K562 (cell line): ENCODE measurements around the gene ATP9A. TPM values are rescaled to one million over a fixed set of nuclear protein-coding genes. Genes with fewer than 3 reads are reported as not detected.

Experiments
- ATAC-seq: fragments of 200-7000 bp; cut with Tn5 transposase; 3 replicates; pipeline ENCODE4 v1.9.1; 2020; ENCODE audit warnings: moderate library complexity
- BruUV-seq: library from RNA; stranded (reverse); fragments of 400-500 nt; replicated peaks from 2 replicates; lab custom pipeline; 2021; lab: Mats Ljungman, UMichigan
- CTCF ChIA-PET: fragments of 300-600 bp; formaldehyde crosslinking; extraction: SDS; loops from one replicate; lab custom pipeline; 2021; ENCODE audit warnings: low intra/inter-chr PET ratio; lab: Yijun Ruan, JAX
- POLR2A ChIA-PET: fragments of 300-600, 350-650 bp; sonication (Branson Sonifier 250); formaldehyde crosslinking; extraction: SDS; loops from one replicate; lab custom pipeline; 2021; ENCODE audit warnings: antibody characterized with exemption, inconsistent platforms; lab: Yijun Ruan, JAX
- DNase-seq, 4 experiments: peaks; one replicate each; pipeline versions ENCODE4 v3.0.0 to v3.0.0-alpha.2; 2011 to 2018; ENCODE audit warnings: low spot score in 3 of 4, mixed read lengths in 3 of 4; ENCODE audit errors: extremely low read depth in 1 of 4
- FAIRE-seq: peaks from 2 replicates; lab custom pipeline; 2011; peaks lifted over from hg19 to GRCh38; lab: Jason Lieb, UNC
- H2AFZ ChIP-seq: 2 replicates; pipeline ENCODE4 v1.6.0; 2011; ENCODE audit warnings: low read depth, low read length, control low read depth, inconsistent platforms
- H3K27ac ChIP-seq: fragments of 200-600 bp; 3 replicates; pipeline ENCODE4 v1.8.0; 2011; ENCODE audit warnings: low read depth, mild to moderate bottlenecking, control low read depth, inconsistent platforms, low read length, moderate library complexity, mixed read lengths; ENCODE audit errors: extremely low read depth
- H3K27me3 ChIP-seq, 2 experiments: fragments of 300-600 bp in 1 of 2; 2 replicates in 1 of 2; 3 replicates in 1 of 2; pipeline versions ENCODE4 v1.6.0 to v1.8.0; 2011; ENCODE audit warnings: inconsistent platforms in 2 of 2, low read length in 2 of 2, mild to moderate bottlenecking in 1 of 2, mixed read lengths in 1 of 2, moderate library complexity in 1 of 2; ENCODE audit not compliant: control insufficient read depth in 2 of 2, insufficient read depth in 2 of 2
- H3K36me3 ChIP-seq: fragments of 300-600 bp; 3 replicates; pipeline ENCODE4 v1.8.0; 2011; ENCODE audit warnings: mild to moderate bottlenecking, low read length, inconsistent platforms; ENCODE audit not compliant: control insufficient read depth, insufficient read depth
- H3K4me1 ChIP-seq, 2 experiments: fragments of 200-600 bp in 1 of 2; replicated peaks in 1 of 2; 2 replicates in 1 of 2; 3 replicates in 1 of 2; pipeline versions ENCODE4 v1.5.1 to v1.8.0; 2011; ENCODE audit warnings: inconsistent platforms in 2 of 2, low read length in 2 of 2, mild to moderate bottlenecking in 1 of 2, mixed read lengths in 1 of 2, moderate library complexity in 1 of 2; ENCODE audit not compliant: control insufficient read depth in 2 of 2, insufficient read depth in 2 of 2
- H3K4me2 ChIP-seq: 2 replicates; pipeline ENCODE4 v1.6.1; 2011; ENCODE audit warnings: low read length, control low read depth, inconsistent platforms, mixed read lengths; ENCODE audit not compliant: insufficient read depth
- H3K4me3 ChIP-seq: fragments of 200-600 bp; sonication (generic), shearing (Covaris generic); 2 replicates; pipeline ENCODE4 v1.5.1; 2016; ENCODE audit warnings: control low read depth, inconsistent platforms
- H3K79me2 ChIP-seq: fragments of 200-600 bp; 3 replicates; pipeline ENCODE4 v1.8.0; 2011; ENCODE audit warnings: low read length, inconsistent platforms; ENCODE audit not compliant: control insufficient read depth, insufficient read depth
- H3K9ac ChIP-seq, 2 experiments: 2 replicates each; pipeline versions ENCODE4 v1.6.0 to v1.6.1; 2011; ENCODE audit warnings: low read depth in 2 of 2, low read length in 2 of 2, control low read depth in 1 of 2, inconsistent platforms in 1 of 2, mild to moderate bottlenecking in 1 of 2, mixed read lengths in 1 of 2; ENCODE audit not compliant: insufficient read depth in 1 of 2
- H3K9me1 ChIP-seq: one replicate; pipeline ENCODE4 v1.6.0; 2011; ENCODE audit warnings: inconsistent platforms, mild to moderate bottlenecking, low read length, moderate library complexity; ENCODE audit not compliant: control insufficient read depth, insufficient read depth
- H3K9me3 ChIP-seq: replicated peaks from 2 replicates; pipeline ENCODE4 v1.5.1; 2011; ENCODE audit warnings: low read depth, low read length, inconsistent platforms; ENCODE audit not compliant: control insufficient read depth, insufficient read depth
- H4K20me1 ChIP-seq: replicated peaks from 2 replicates; pipeline ENCODE4 v1.6.1; 2011; ENCODE audit warnings: low read length, inconsistent platforms, mixed read lengths; ENCODE audit not compliant: control insufficient read depth, insufficient read depth
- CEBPB ChIP-seq: fragments of 450-650 bp; IDR thresholded peaks from 2 replicates; pipeline ENCODE4 v1.6.1; 2016; ENCODE audit warnings: missing genetic modification characterization, missing compliant biosample characterization
- CTCF ChIP-seq, 3 experiments: IDR thresholded peaks in 2 of 3; conservative IDR thresholded peaks in 1 of 3; 2 replicates each; pipeline ENCODE4 v1.5.1; 2011 to 2012; ENCODE audit warnings: low read length in 3 of 3, mild to moderate bottlenecking in 3 of 3, control low read depth in 2 of 3, improper control_type of control experiment in 1 of 3, inconsistent platforms in 1 of 3, low read depth in 1 of 3, mixed read lengths in 1 of 3, moderate library complexity in 1 of 3; ENCODE audit not compliant: insufficient read depth in 2 of 3
- KLF16 ChIP-seq: IDR thresholded peaks from 2 replicates; pipeline ENCODE4 v1.6.1; 2016; ENCODE audit warnings: antibody characterized with exemption
- KLF6 ChIP-seq: fragments of 250-450 bp; sonication (Bioruptor Pico); IDR thresholded peaks from 2 replicates; pipeline ENCODE4 v1.4.0; 2020; ENCODE audit warnings: mild to moderate bottlenecking, moderate library complexity, borderline replicate concordance
- PHTF2 ChIP-seq: fragments of 250-450 bp; sonication (Bioruptor Pico); IDR thresholded peaks from 2 replicates; pipeline ENCODE4 v1.5.0; 2021; ENCODE audit warnings: mild to moderate bottlenecking
- RAD21 ChIP-seq, 2 experiments: fragments of 250-450 bp in 1 of 2; fragments of 450-650 bp in 1 of 2; sonication (Bioruptor Pico) in 1 of 2; formaldehyde crosslinking in 1 of 2; IDR thresholded peaks in 1 of 2; conservative IDR thresholded peaks in 1 of 2; 2 replicates each; pipeline versions ENCODE4 v1.4.0 to v1.8.0; 2020 to 2022; ENCODE audit warnings: mild to moderate bottlenecking in 2 of 2, moderate library complexity in 1 of 2
- RBM34 ChIP-seq: fragments of 200-400 bp; formaldehyde crosslinking; IDR thresholded peaks from 2 replicates; pipeline ENCODE4 v1.6.1; 2018; ENCODE audit warnings: low read length, borderline replicate concordance; ENCODE audit not compliant: insufficient read depth
- SMC3 ChIP-seq: conservative IDR thresholded peaks from 2 replicates; pipeline ENCODE4 v1.6.1; 2011; ENCODE audit warnings: low read depth, low read length, improper control_type of control experiment; ENCODE audit not compliant: insufficient read depth
- ZEB2 ChIP-seq: fragments of 450-650 bp; IDR thresholded peaks from 2 replicates; pipeline ENCODE4 v1.6.1; 2016
- WGBS: fragments of 100-300 bp; shearing (Covaris generic); methylation state at CpG from one replicate; pipeline ENCODE4 v1.1.6; 2016; ENCODE audit warnings: low coverage, mixed read lengths; ENCODE audit not compliant: insufficient coverage; ENCODE audit errors: missing lambda C conversion rate; 5-methylcytosine and 5-hydroxymethylcytosine counted together
- in situ Hi-C: fragments of 300-500 bp; cut with MboI; formaldehyde crosslinking; loops from 4 replicates; pipeline ENCODE4 v1.15.0; 2018; ENCODE audit warnings: inconsistent platforms, mixed read lengths
- intact Hi-C: fragments of 100-400 bp; cut with micrococcal nuclease; formaldehyde crosslinking; loops from 2 replicates; pipeline ENCODE4 v1.14.2; 2022
- polyA plus RNA-seq, 8 experiments: library from polyadenylated mRNA; depleted of rRNA in 4 of 8; stranded (reverse) in 5 of 8; unstranded in 3 of 8; fragments of >200 nt; fragmentation: Nextera tagmentation in 2 of 8; fragmentation: Illumina TruSeq in 1 of 8; extraction: Ambion mirVana in 2 of 8; extraction: Trizol in 1 of 8; gene quantifications; 2 replicates each; pipeline versions ENCODE4 v1.2.1 to v1.2.3, GENCODE V29; 2011 to 2014; ENCODE audit warnings: inconsistent platforms in 1 of 8, missing spikeins in 1 of 8
- total RNA-seq, 7 experiments: library from RNA; depleted of rRNA in 6 of 7; stranded (reverse); fragments of >200 nt in 6 of 7; fragmentation: Illumina TruSeq in 2 of 7; extraction: Trizol in 2 of 7; gene quantifications; 2 replicates each; pipeline versions ENCODE4 v1.2.1 to v1.2.3, GENCODE V29; 2011 to 2021; ENCODE audit warnings: low replicate concordance in 1 of 7
- TF ChIP-seq, protein P1 (sequence below), 2 experiments: fragments of 450-650 bp; formaldehyde crosslinking in 1 of 2; IDR thresholded peaks; 2 replicates each; pipeline versions ENCODE4 v1.4.0 to v1.6.1; 2014 to 2020; ENCODE audit warnings: mild to moderate bottlenecking in 2 of 2, borderline replicate concordance in 1 of 2, low read depth in 1 of 2
- TF ChIP-seq, protein P2 (sequence below): fragments of 250-450 bp; sonication (Bioruptor Pico); IDR thresholded peaks from 2 replicates; pipeline ENCODE4 v1.9.0; 2021; ENCODE audit warnings: mild to moderate bottlenecking

ATP9A gene
- total and polyA plus RNA-seq, 9 of the 15 experiments (the other 6 are each of a cell fraction or from before 2014, with no cell fraction given) = 0.18 to 0.62 (median 0.29) TPM

DNA sequence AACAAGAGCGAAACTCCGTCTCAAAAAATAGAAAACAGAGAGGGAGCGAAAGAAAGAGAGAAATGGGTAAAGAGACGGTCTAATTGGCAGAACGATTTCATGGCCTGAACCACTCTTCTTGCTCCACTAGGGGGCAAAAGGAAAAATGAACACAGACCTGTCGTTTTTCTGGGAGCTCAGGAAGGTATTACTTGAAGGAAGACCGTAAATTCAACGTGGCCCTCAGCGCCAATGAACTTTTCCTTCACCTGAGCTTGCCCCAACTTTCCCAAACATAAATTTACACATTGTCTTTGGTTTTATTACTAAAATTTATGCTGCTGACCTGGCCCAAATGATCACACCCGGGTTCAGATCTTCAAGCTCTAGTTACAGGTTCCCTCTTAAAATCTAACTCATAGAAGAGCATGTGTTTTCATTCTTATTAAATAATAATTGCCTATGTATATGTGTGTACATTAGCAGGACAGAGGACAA, 67.3 kb downstream of the ATP9A start:
- Histone ChIP-seq H3K9me3 (no peaks in the 10 kb centered on the region), H3K4me1 (no peaks in the 10 kb centered on the region), H3K9ac (no peak overlapping the region), H4K20me1 (no peaks in the 10 kb centered on the region), H3K27ac (no peak overlapping the region), H3K4me2 (no peak overlapping the region), H2AFZ (peak overlapping the region; percentile 44; the same call in 1 of the 2 replicates), H3K9me1 (no peaks in the 10 kb centered on the region), H3K4me3 (no peak overlapping the region), H3K27me3 (peaks cover 21 to 33% of the 10 kb centered on the region in 2 experiments; a peak in 4 of 5 replicates), H3K36me3 (no peaks in the 10 kb centered on the region), H3K79me2 (no peaks in the 10 kb centered on the region)
- ChIA-PET CTCF (interaction anchor here (0.7 kb wide), 1 partner anchor 383 kb away, joined by 3 read pairs; no protein-coding TSS in a partner anchor), POLR2A (interaction anchor here (0.7 kb wide), 2 partner anchors 12 to 13 kb away, joined by 3 read pairs; no protein-coding TSS in a partner anchor)
- WGBS = 4% methylated on average over 10 of the region's 10 CpGs
- no TSS peak for BruUV-seq
- in situ Hi-C loops = no loop called here
- FAIRE-seq (peak; percentile 89), ATAC-seq (peak; percentile 75), DNase-seq (peak; percentile 40 to 48 (median 43))
- intact Hi-C loops = loop anchor here (5.0 kb wide), 2 partner anchors 64 to 381 kb away; no protein-coding TSS in a partner anchor
- no peak for TF ChIP-seq RBM34
- TF ChIP-seq, protein P1, sequence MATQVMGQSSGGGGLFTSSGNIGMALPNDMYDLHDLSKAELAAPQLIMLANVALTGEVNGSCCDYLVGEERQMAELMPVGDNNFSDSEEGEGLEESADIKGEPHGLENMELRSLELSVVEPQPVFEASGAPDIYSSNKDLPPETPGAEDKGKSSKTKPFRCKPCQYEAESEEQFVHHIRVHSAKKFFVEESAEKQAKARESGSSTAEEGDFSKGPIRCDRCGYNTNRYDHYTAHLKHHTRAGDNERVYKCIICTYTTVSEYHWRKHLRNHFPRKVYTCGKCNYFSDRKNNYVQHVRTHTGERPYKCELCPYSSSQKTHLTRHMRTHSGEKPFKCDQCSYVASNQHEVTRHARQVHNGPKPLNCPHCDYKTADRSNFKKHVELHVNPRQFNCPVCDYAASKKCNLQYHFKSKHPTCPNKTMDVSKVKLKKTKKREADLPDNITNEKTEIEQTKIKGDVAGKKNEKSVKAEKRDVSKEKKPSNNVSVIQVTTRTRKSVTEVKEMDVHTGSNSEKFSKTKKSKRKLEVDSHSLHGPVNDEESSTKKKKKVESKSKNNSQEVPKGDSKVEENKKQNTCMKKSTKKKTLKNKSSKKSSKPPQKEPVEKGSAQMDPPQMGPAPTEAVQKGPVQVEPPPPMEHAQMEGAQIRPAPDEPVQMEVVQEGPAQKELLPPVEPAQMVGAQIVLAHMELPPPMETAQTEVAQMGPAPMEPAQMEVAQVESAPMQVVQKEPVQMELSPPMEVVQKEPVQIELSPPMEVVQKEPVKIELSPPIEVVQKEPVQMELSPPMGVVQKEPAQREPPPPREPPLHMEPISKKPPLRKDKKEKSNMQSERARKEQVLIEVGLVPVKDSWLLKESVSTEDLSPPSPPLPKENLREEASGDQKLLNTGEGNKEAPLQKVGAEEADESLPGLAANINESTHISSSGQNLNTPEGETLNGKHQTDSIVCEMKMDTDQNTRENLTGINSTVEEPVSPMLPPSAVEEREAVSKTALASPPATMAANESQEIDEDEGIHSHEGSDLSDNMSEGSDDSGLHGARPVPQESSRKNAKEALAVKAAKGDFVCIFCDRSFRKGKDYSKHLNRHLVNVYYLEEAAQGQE (IDR thresholded peaks at IDR 0.05; ENCODE audit: borderline replicate concordance) = peak; percentile 9; the same call in 1 of the 2 replicates
- TF ChIP-seq, protein P1 (CRISPR knock-in tag; IDR thresholded peaks at IDR 0.05; ENCODE audit: low read depth) = no peak
- TF ChIP-seq CTCF (IDR thresholded peaks at IDR 0.05 in 2 of 3, conservative IDR thresholded peaks at IDR 0.05 in 1 of 3; ENCODE audit: insufficient read depth in 2 of 3, low read depth in 1 of 3, low read length in 3 of 3) = peak; percentile 53 to 64 (median 60)
- no peak for TF ChIP-seq PHTF2 (CRISPR knock-in tag)
- TF ChIP-seq KLF6 (CRISPR knock-in tag) = no peak
- TF ChIP-seq RAD21 (CRISPR knock-in tag; conservative IDR thresholded peaks at IDR 0.05 in 1 of 2, IDR thresholded peaks at IDR 0.05 in 1 of 2) = peak in 1 of 2 experiments; percentile 46; a peak in 2 of 4 replicates
- 0 out of 2 replicates have a peak, but pooled peaks have one; percentile 12 for TF ChIP-seq SMC3
- TF ChIP-seq, protein P2, sequence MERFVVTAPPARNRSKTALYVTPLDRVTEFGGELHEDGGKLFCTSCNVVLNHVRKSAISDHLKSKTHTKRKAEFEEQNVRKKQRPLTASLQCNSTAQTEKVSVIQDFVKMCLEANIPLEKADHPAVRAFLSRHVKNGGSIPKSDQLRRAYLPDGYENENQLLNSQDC (CRISPR knock-in tag) = no peak
- TF ChIP-seq CEBPB (tag) = no peak
- TF ChIP-seq KLF16 = no peak
- no peak for TF ChIP-seq ZEB2
